HL-60 (cell line): ENCODE measurements around the gene HHAT.

ENCODE experiments used
- DNase-seq, 2 experiments: peaks; one replicate each; pipeline ENCODE4 v3.0.0-alpha.2; 2010 to 2020; ENCODE audit warnings: low read depth in 1 of 2, low spot score in 1 of 2
- H3K27ac ChIP-seq: fragments of 250-450 bp; sonication (Bioruptor Pico); replicated peaks from 2 replicates; pipeline ENCODE4 v1.5.1; 2020; ENCODE audit warnings: mild to moderate bottlenecking, moderate library complexity
- H3K27me3 ChIP-seq: fragments of 250-450 bp; sonication (Bioruptor Pico); 2 replicates; pipeline ENCODE4 v1.5.1; 2021; ENCODE audit warnings: mild to moderate bottlenecking, moderate library complexity; ENCODE audit not compliant: insufficient read depth, poor library complexity, severe bottlenecking
- H3K4me3 ChIP-seq: replicated peaks from 2 replicates; pipeline ENCODE4 v1.5.1; 2011; ENCODE audit warnings: mild to moderate bottlenecking, control low read depth, low read length; ENCODE audit not compliant: insufficient read depth
- CTCF ChIP-seq: IDR thresholded peaks from one replicate; pipeline ENCODE4 v1.5.1; 2011; ENCODE audit warnings: low read length, control low read depth, inconsistent platforms; ENCODE audit not compliant: insufficient read depth
- GABPA ChIP-seq: IDR thresholded peaks from 2 replicates; pipeline ENCODE4 v1.6.1; 2012; ENCODE audit warnings: low read depth
- POLR2AphosphoS5 ChIP-seq: IDR thresholded peaks from 2 replicates; pipeline ENCODE4 v1.6.1; 2012; ENCODE audit warnings: low read depth
- REST ChIP-seq: IDR thresholded peaks from 2 replicates; pipeline ENCODE4 v1.6.1; 2012; ENCODE audit warnings: low read depth; ENCODE audit not compliant: insufficient replicate concordance
- SPI1 ChIP-seq: IDR thresholded peaks from 2 replicates; pipeline ENCODE4 v1.6.1; 2012; ENCODE audit warnings: low read depth, mild to moderate bottlenecking, borderline replicate concordance

The HHAT gene

GRCh38 chr1:210702506-210702905, 373.8 kb downstream of the HHAT start:
- H3K27ac ChIP-seq, result no peak overlapping the region
- no peaks in the 10 kb centered on the region for H3K27me3 ChIP-seq
- no peak for DNase-seq
- H3K4me3 ChIP-seq, result no peak overlapping the region
- no peak for TF ChIP-seq GABPA
- TF ChIP-seq POLR2AphosphoS5, result no peak
- TF ChIP-seq CTCF, result no peak
- no peak for TF ChIP-seq REST
- no peak for TF ChIP-seq SPI1

- no peaks in the 10 kb centered on the region for H3K27me3 ChIP-seq
- H3K27ac ChIP-seq, result no peak overlapping the region
- H3K4me3 ChIP-seq, result no peak overlapping the region
- no peak for DNase-seq
- TF ChIP-seq REST, result no peak
- no peak for TF ChIP-seq CTCF
- no peak for TF ChIP-seq POLR2AphosphoS5
- TF ChIP-seq SPI1, result no peak
- no peak for TF ChIP-seq GABPA
These were observed 374.9 kb downstream of the HHAT start for GRCh38 chr1:210703593-210703992.

GRCh38 chr1:210705086-210705485, 376.4 kb downstream of the HHAT start:
- H3K4me3 ChIP-seq, result no peak overlapping the region
- no peak for DNase-seq
- TF ChIP-seq POLR2AphosphoS5, result no peak
- no peak for TF ChIP-seq CTCF
- no peak for TF ChIP-seq GABPA
- no peak for TF ChIP-seq SPI1
- no peak for TF ChIP-seq REST
- no peaks in the 10 kb centered on the region for H3K27me3 ChIP-seq
- no peak overlapping the region for H3K27ac ChIP-seq
